Activated naive CD4-positive, alpha-beta T cell treated with anti-CD3 and anti-CD28 coated beads, Interleukin-2, amount 50 U/mL, for 72 hours (primary cell): ENCODE data around the gene ZSCAN16. TPM values are rescaled to one million over a fixed set of nuclear protein-coding genes. Genes with fewer than 3 reads are reported as not detected.

Experiments
- ATAC-seq, 2 donors: fragments of 150-1000 bp; cut with Tn5 transposase; 2 replicates each; pipeline ENCODE4 v1.10.0; 2021; ENCODE audit warnings: mild to moderate bottlenecking in 2 of 2, moderate library complexity in 2 of 2
- DNase-seq, 2 donors: peaks; one replicate each; pipeline ENCODE4 v3.0.0; 2021 to 2022; ENCODE audit warnings: low spot score in 2 of 2
- H3K27ac Mint-ChIP-seq, 2 donors: one replicate each; pipeline ENCODE4 v1.8.0; 2022; ENCODE audit warnings: mild to moderate bottlenecking in 2 of 2, mixed read lengths in 2 of 2
- H3K36me3 Mint-ChIP-seq, 2 donors: one replicate each; pipeline ENCODE4 v1.8.0; 2022; ENCODE audit warnings: mixed read lengths in 2 of 2
- H3K9me3 Mint-ChIP-seq, 2 donors: one replicate each; pipeline ENCODE4 v1.8.0; 2022; ENCODE audit warnings: mixed read lengths in 2 of 2
- total RNA-seq, 2 donors: library from RNA; stranded (reverse); gene quantifications; one replicate each; pipeline ENCODE4 v1.2.3, GENCODE V29; 2022

ZSCAN16 gene
- total RNA-seq, 2 donors from 2014 or later: 3.3 to 3.5 TPM

GRCh38 chr6:28152531-28152930, 28.1 kb downstream of the ZSCAN16 start:
- DNase-seq (no peak), ATAC-seq (no peak)
- Mint-ChIP-seq H3K27ac (peak overlapping the region in 1 of 2 donors; percentile 30), H3K9me3 (peaks cover 5 to 14% of the 10 kb centered on the region in 2 donors), H3K36me3 (peaks cover 57 to 71% of the 10 kb centered on the region in 2 donors)

- Mint-ChIP-seq H3K36me3 (peaks cover 60 to 81% of the 10 kb centered on the region in 2 donors), H3K27ac (no peak overlapping the region), H3K9me3 (peaks cover 5 to 15% of the 10 kb centered on the region in 2 donors)
- DNase-seq (no peak), ATAC-seq (no peak)
These were observed 29.1 kb downstream of the ZSCAN16 start for GRCh38 chr6:28153546-28153945.

GRCh38 chr6:28154357-28154756, 29.9 kb downstream of the ZSCAN16 start:
- no peak for ATAC-seq
- DNase-seq: no peak
- Mint-ChIP-seq H3K27ac (no peak overlapping the region), H3K9me3 (peaks cover 9 to 22% of the 10 kb centered on the region in 2 donors), H3K36me3 (peaks cover 67 to 89% of the 10 kb centered on the region in 2 donors)

- H3K9me3 Mint-ChIP-seq: peaks cover 13 to 21% of the 10 kb centered on the region in 2 donors
- H3K36me3 Mint-ChIP-seq: peaks cover 64 to 87% of the 10 kb centered on the region in 2 donors
- no peak for DNase-seq
- H3K27ac Mint-ChIP-seq: peak overlapping the region in 1 of 2 donors; percentile 10
- ATAC-seq: no peak
These were observed 33.9 kb downstream of the ZSCAN16 start for GRCh38 chr6:28158318-28158717.

GRCh38 chr6:28159029-28159607, 34.7 kb downstream of the ZSCAN16 start:
- H3K9me3 Mint-ChIP-seq: peaks cover 13 to 21% of the 10 kb centered on the region in 2 donors
- H3K36me3 Mint-ChIP-seq: peaks cover 56 to 79% of the 10 kb centered on the region in 2 donors
- no peak for ATAC-seq

GRCh38 chr6:28160233-28160632, 35.8 kb downstream of the ZSCAN16 start:
- peaks cover 48 to 68% of the 10 kb centered on the region in 2 donors for H3K36me3 Mint-ChIP-seq
- no peak overlapping the region for H3K27ac Mint-ChIP-seq
- H3K9me3 Mint-ChIP-seq: peaks cover 13 to 18% of the 10 kb centered on the region in 2 donors
- DNase-seq: no peak
- no peak for ATAC-seq

More at GRCh38 chr6:28159029-28159607, 34.7 kb downstream of the ZSCAN16 start:
- no peak for DNase-seq
- H3K27ac Mint-ChIP-seq: no peak overlapping the region

GRCh38 chr6:28161410-28162079, 37.1 kb downstream of the ZSCAN16 start:
- DNase-seq: peak; percentile 79 to 90
- ATAC-seq: peak; percentile 99
- Mint-ChIP-seq H3K9me3 (peaks cover 13 to 18% of the 10 kb centered on the region in 2 donors), H3K27ac (peak overlapping the region in 1 of 2 donors; percentile 47), H3K36me3 (peaks cover 50 to 58% of the 10 kb centered on the region in 2 donors)

GRCh38 chr6:28165563-28165962, 41.2 kb downstream of the ZSCAN16 start:
- Mint-ChIP-seq H3K27ac (no peak overlapping the region), H3K36me3 (peaks cover 21 to 45% of the 10 kb centered on the region in 2 donors), H3K9me3 (peaks cover 8 to 9% of the 10 kb centered on the region in 2 donors)
- ATAC-seq: no peak
- DNase-seq: no peak

GRCh38 chr6:28167068-28167467, 42.7 kb downstream of the ZSCAN16 start:
- DNase-seq (no peak), ATAC-seq (no peak)
- Mint-ChIP-seq H3K9me3 (peaks cover 3 to 5% of the 10 kb centered on the region in 2 donors), H3K27ac (no peak overlapping the region), H3K36me3 (peaks cover 9 to 36% of the 10 kb centered on the region in 2 donors)

GRCh38 chr6:28167926-28168325, 43.5 kb downstream of the ZSCAN16 start:
- Mint-ChIP-seq H3K9me3 (no peaks in the 10 kb centered on the region), H3K27ac (no peak overlapping the region), H3K36me3 (peaks cover under 1 to 30% of the 10 kb centered on the region in 2 donors)
- ATAC-seq (peak in 1 of 2 donors; percentile 61), DNase-seq (no peak)

GRCh38 chr6:28171271-28171670, 46.9 kb downstream of the ZSCAN16 start:
- H3K27ac Mint-ChIP-seq: no peak overlapping the region
- DNase-seq (no peak), ATAC-seq (no peak)
- peaks cover 2 to 22% of the 10 kb centered on the region in 2 donors for H3K36me3 Mint-ChIP-seq
- H3K9me3 Mint-ChIP-seq: peaks cover 0 to 3% of the 10 kb centered on the region in 2 donors

- peaks cover 7 to 15% of the 10 kb centered on the region in 2 donors for H3K36me3 Mint-ChIP-seq
- DNase-seq: no peak
- no peak overlapping the region for H3K27ac Mint-ChIP-seq
- ATAC-seq: no peak
- H3K9me3 Mint-ChIP-seq: peaks cover 0 to 8% of the 10 kb centered on the region in 2 donors
These were observed 47.6 kb downstream of the ZSCAN16 start for GRCh38 chr6:28172006-28172405.

- H3K36me3 Mint-ChIP-seq: peaks cover 2 to 7% of the 10 kb centered on the region in 2 donors
- peaks cover 0 to 8% of the 10 kb centered on the region in 2 donors for H3K9me3 Mint-ChIP-seq
- DNase-seq (no peak), ATAC-seq (no peak)
- no peak overlapping the region for H3K27ac Mint-ChIP-seq
These were observed 52.0 kb downstream of the ZSCAN16 start for GRCh38 chr6:28176373-28176772.

Other genes with a start within 250 kb of the ZSCAN16 start
- not detected for gene OR2B2, start 212.2 kb upstream of the ZSCAN16 start, total RNA-seq
- not detected for gene OR2B6, start 167.4 kb upstream of the ZSCAN16 start, total RNA-seq
- gene ZNF165, start 44.0 kb upstream of the ZSCAN16 start, total RNA-seq: 10 to 100 TPM in 1 of 2 donors, 1 to 10 TPM in 1; 2.1 to 35.7 TPM
- gene ZKSCAN8, start 17.3 kb downstream of the ZSCAN16 start, total RNA-seq: 10 to 100 TPM; 21.7 to 26.0 TPM
- 1 to 10 TPM; 1.6 to 2.6 TPM for gene ZSCAN9, start 100.7 kb downstream of the ZSCAN16 start, total RNA-seq
- 1 to 10 TPM; 2.4 to 5.1 TPM for gene ZKSCAN4, start 127.7 kb downstream of the ZSCAN16 start, total RNA-seq
- not detected for gene NKAPL, start 134.7 kb downstream of the ZSCAN16 start, total RNA-seq
- 1 to 10 TPM; 2.1 to 3.9 TPM for gene ZSCAN26, start 142.5 kb downstream of the ZSCAN16 start, total RNA-seq
- 1 to 10 TPM in 1 of 2 donors, under 1 TPM in 1; 0.39 to 2.3 TPM for gene PGBD1, start 157.0 kb downstream of the ZSCAN16 start, total RNA-seq
- 1 to 10 TPM in 1 of 2 donors, under 1 TPM in 1; 0.70 to 1.7 TPM for gene ZSCAN31, start 211.5 kb downstream of the ZSCAN16 start, total RNA-seq
- gene ZKSCAN3, start 225.3 kb downstream of the ZSCAN16 start, total RNA-seq: 1 to 10 TPM; 3.0 to 4.8 TPM